NCI-H128 (cell line): ENCODE data around the gene PRKACA.

Experiments used
- DNase-seq: peaks from one replicate; lab custom pipeline; 2025; ENCODE audit not compliant: unreplicated experiment; lab: John Stamatoyannopoulos, UW

The PRKACA gene

GRCh38 chr19:14073261-14073924, 44.2 kb downstream of the PRKACA start:
- no peak for DNase-seq

- no peak for DNase-seq
Measured at GRCh38 chr19:14072535-14073260, 44.9 kb downstream of the PRKACA start, which contains the start of gene MISP3. TSS of gene MISP3 (plus strand) at chr19:14072786. CDS start at chr19:14073310, 524 bp downstream.

GRCh38 chr19:14070268-14071050, 47.1 kb downstream of the PRKACA start:
- DNase-seq: no peak

- no peak for DNase-seq
Measured at GRCh38 chr19:14066134-14066533, 51.4 kb downstream of the PRKACA start.

GRCh38 chr19:14063105-14063504, 54.5 kb downstream of the PRKACA start:
- DNase-seq: no peak

- DNase-seq: no peak
Measured at GRCh38 chr19:14062558-14062855, 55.1 kb downstream of the PRKACA start.

- DNase-seq: no peak
Measured at GRCh38 chr19:14061751-14062557, 55.6 kb downstream of the PRKACA start, which contains the start of gene PALM3. TSS of gene PALM3 (minus strand) at chr19:14062076. CDS start at chr19:14061980, 96 bp downstream.

- no peak for DNase-seq
Measured at GRCh38 chr19:14061081-14061749, 56.3 kb downstream of the PRKACA start.

GRCh38 chr19:14059652-14060155, 57.9 kb downstream of the PRKACA start:
- no peak for DNase-seq

- DNase-seq: no peak
Measured at GRCh38 chr19:14059093-14059480, 58.5 kb downstream of the PRKACA start.

- DNase-seq: no peak
Measured at GRCh38 chr19:14058182-14059092, 59.1 kb downstream of the PRKACA start.

- no peak for DNase-seq
Measured at GRCh38 chr19:14056741-14057356, 60.7 kb downstream of the PRKACA start.

GRCh38 chr19:14056069-14056666, 61.4 kb downstream of the PRKACA start:
- no peak for DNase-seq

GRCh38 chr19:14055396-14055795, 62.2 kb downstream of the PRKACA start:
- DNase-seq: no peak

GRCh38 chr19:14054721-14055120, 62.8 kb downstream of the PRKACA start:
- DNase-seq: no peak

GRCh38 chr19:14054099-14054498, 63.5 kb downstream of the PRKACA start:
- DNase-seq: no peak

GRCh38 chr19:14053500-14053899, 64.1 kb downstream of the PRKACA start:
- no peak for DNase-seq

GRCh38 chr19:14053032-14053431, 64.5 kb downstream of the PRKACA start:
- no peak for DNase-seq
